HG02943 (cell line): ENCODE measurements around the gene C1QTNF7.

Source experiments
- ATAC-seq: cut with Tn5 transposase; IDR thresholded peaks from one replicate; pipeline ENCODE4 v1.9.1; 2021; ENCODE audit warnings: mild to moderate bottlenecking, low read depth, moderate library complexity; ENCODE audit not compliant: unreplicated experiment

C1QTNF7 gene

GRCh38 chr4:15413010-15413622 is 14.7 kb upstream of the C1QTNF7 start:
- ATAC-seq: no peak

- ATAC-seq: no peak
Observed at GRCh38 chr4:15413623-15414019, 14.2 kb upstream of the C1QTNF7 start.

- no peak for ATAC-seq
Observed at GRCh38 chr4:15414551-15415091, 13.2 kb upstream of the C1QTNF7 start.

- no peak for ATAC-seq
Observed at GRCh38 chr4:15416357-15417232, 11.2 kb upstream of the C1QTNF7 start.

GRCh38 chr4:15417233-15417660 is 10.6 kb upstream of the C1QTNF7 start:
- no peak for ATAC-seq

- no peak for ATAC-seq
Observed at GRCh38 chr4:15418956-15419355, 8.9 kb upstream of the C1QTNF7 start.

- ATAC-seq: no peak
Observed at GRCh38 chr4:15420642-15421041, 7.2 kb upstream of the C1QTNF7 start.

- ATAC-seq: no peak
Observed at GRCh38 chr4:15423285-15423711, 4.5 kb upstream of the C1QTNF7 start.

GRCh38 chr4:15425520-15425919 is 2.3 kb upstream of the C1QTNF7 start:
- no peak for ATAC-seq

GRCh38 chr4:15427161-15427560 is 672 bp upstream of the C1QTNF7 start:
- no peak for ATAC-seq

- ATAC-seq: no peak
Observed at GRCh38 chr4:15428611-15429010, 778 bp downstream of the C1QTNF7 start.

- no peak for ATAC-seq
Observed at GRCh38 chr4:15434091-15434490, 6.3 kb downstream of the C1QTNF7 start.

- no peak for ATAC-seq
Observed at GRCh38 chr4:15434676-15435075, 6.8 kb downstream of the C1QTNF7 start.

- no peak for ATAC-seq
Observed at GRCh38 chr4:15436513-15436912, 8.7 kb downstream of the C1QTNF7 start.

GRCh38 chr4:15438939-15439524 is 11.2 kb downstream of the C1QTNF7 start:
- ATAC-seq: no peak

GRCh38 chr4:15443371-15444160 is 15.7 kb downstream of the C1QTNF7 start:
- no peak for ATAC-seq

- no peak for ATAC-seq
Observed at GRCh38 chr4:15444276-15444675, 16.4 kb downstream of the C1QTNF7 start.

GRCh38 chr4:15444879-15445547 is 17.2 kb downstream of the C1QTNF7 start:
- ATAC-seq: no peak

GRCh38 chr4:15451181-15451865 is 23.5 kb downstream of the C1QTNF7 start:
- ATAC-seq: no peak
